ENCODE results near the gene PPP5C.

Gene PPP5C

DNA sequence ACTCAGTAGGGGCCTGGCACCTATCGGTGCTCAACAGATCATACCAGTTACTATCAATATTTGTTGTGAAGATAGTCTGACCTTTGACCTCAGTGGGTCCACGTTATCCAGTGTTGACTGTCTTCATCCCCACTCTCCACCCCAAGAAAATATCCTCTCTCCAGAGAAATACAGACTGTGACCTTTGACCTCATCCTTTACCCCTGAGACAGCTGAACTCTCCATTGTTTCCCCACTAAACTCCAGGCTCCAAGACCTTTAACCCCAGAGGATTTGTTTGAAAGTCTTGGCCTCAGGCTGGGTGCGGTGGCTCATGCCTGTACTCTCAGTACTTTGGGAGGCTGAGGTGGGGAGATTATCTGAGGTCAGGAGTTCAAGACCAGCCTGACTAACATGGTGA lies 22.6 kb upstream of the PPP5C start:
- Histone ChIP-seq H3F3A (ENCODE audit: low read depth) (no peaks in the 10 kb centered on the region), H3K9me2 (replicated peaks; ENCODE audit: low read depth, low read length) (no peaks in the 10 kb centered on the region), H2AFZ (ENCODE audit: low read length) (no peak overlapping the region), H3K4me2 (ENCODE audit: low read depth, low read length, poor library complexity, severe bottlenecking) (no peak overlapping the region), H3K4me1 (ENCODE audit: insufficient read depth, low read length, poor library complexity, severe bottlenecking) (no peaks in the 10 kb centered on the region), H3K9me3 (ENCODE audit: insufficient read depth, low read depth, low read length) (peaks cover 16% of the 10 kb centered on the region; the same call in 1 of the 2 replicates), H3K9ac (ENCODE audit: low read depth, low read length, poor library complexity, severe bottlenecking) (no peak overlapping the region), H3K79me2 (ENCODE audit: insufficient read depth, low read length) (no peaks in the 10 kb centered on the region), H3K36me3 (ENCODE audit: insufficient read depth, low read length) (no peaks in the 10 kb centered on the region), H3K27me3 (ENCODE audit: insufficient read depth, low read length, poor library complexity, severe bottlenecking) (no peaks in the 10 kb centered on the region), H3K4me3 (ENCODE audit: low read length, poor library complexity, severe bottlenecking) (no peak overlapping the region), H4K20me1 (ENCODE audit: insufficient read depth, low read length, poor library complexity, severe bottlenecking) (no peaks in the 10 kb centered on the region)
- TF ChIP-seq EZH2phosphoT487 (IDR thresholded peaks at IDR 0.05; ENCODE audit: borderline replicate concordance) = no peak
- TF ChIP-seq, protein P1, sequence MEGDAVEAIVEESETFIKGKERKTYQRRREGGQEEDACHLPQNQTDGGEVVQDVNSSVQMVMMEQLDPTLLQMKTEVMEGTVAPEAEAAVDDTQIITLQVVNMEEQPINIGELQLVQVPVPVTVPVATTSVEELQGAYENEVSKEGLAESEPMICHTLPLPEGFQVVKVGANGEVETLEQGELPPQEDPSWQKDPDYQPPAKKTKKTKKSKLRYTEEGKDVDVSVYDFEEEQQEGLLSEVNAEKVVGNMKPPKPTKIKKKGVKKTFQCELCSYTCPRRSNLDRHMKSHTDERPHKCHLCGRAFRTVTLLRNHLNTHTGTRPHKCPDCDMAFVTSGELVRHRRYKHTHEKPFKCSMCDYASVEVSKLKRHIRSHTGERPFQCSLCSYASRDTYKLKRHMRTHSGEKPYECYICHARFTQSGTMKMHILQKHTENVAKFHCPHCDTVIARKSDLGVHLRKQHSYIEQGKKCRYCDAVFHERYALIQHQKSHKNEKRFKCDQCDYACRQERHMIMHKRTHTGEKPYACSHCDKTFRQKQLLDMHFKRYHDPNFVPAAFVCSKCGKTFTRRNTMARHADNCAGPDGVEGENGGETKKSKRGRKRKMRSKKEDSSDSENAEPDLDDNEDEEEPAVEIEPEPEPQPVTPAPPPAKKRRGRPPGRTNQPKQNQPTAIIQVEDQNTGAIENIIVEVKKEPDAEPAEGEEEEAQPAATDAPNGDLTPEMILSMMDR (conservative IDR thresholded peaks at IDR 0.05; ENCODE audit: low read length) = no peak

DNA sequence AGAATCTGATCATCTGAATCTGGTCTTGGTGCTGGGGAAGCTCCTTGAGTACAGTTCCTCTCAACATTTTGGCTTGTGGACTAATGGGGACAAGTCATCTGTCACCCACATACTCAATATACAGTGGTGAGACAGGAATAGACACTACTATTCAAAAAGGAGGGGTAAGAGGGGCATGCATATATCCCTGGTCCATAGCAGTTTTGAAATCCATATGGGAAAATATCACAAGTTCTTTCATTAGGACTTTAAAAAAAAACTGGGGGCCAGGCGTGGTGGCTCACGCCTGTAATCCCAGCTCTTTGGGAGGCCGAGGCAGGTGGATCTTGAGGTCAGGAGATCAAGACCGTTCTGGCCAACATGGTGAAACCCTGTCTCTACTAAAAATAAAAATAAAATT lies 20.3 kb upstream of the PPP5C start:
- H3K79me2 ChIP-seq (ENCODE audit: insufficient read depth, low read length) = no peaks in the 10 kb centered on the region
- no peak overlapping the region for H3K4me2 ChIP-seq (ENCODE audit: low read depth, low read length, poor library complexity, severe bottlenecking)
- H3K4me3 ChIP-seq (ENCODE audit: low read length, poor library complexity, severe bottlenecking) = no peak overlapping the region
- H2AFZ ChIP-seq (ENCODE audit: low read length) = no peak overlapping the region
- no peak overlapping the region for H3K9ac ChIP-seq (ENCODE audit: low read depth, low read length, poor library complexity, severe bottlenecking)
- H3K9me2 ChIP-seq (replicated peaks; ENCODE audit: low read depth, low read length) = no peaks in the 10 kb centered on the region
- no peaks in the 10 kb centered on the region for H3F3A ChIP-seq (ENCODE audit: low read depth)
- no peaks in the 10 kb centered on the region for H4K20me1 ChIP-seq (ENCODE audit: insufficient read depth, low read length, poor library complexity, severe bottlenecking)
- no peaks in the 10 kb centered on the region for H3K27me3 ChIP-seq (ENCODE audit: insufficient read depth, low read length, poor library complexity, severe bottlenecking)
- H3K4me1 ChIP-seq (ENCODE audit: insufficient read depth, low read length, poor library complexity, severe bottlenecking) = no peaks in the 10 kb centered on the region
- peaks cover 16% of the 10 kb centered on the region; the same call in 1 of the 2 replicates for H3K9me3 ChIP-seq (ENCODE audit: insufficient read depth, low read depth, low read length)
- TF ChIP-seq, protein P1 (conservative IDR thresholded peaks at IDR 0.05; ENCODE audit: low read length) = no peak
- TF ChIP-seq EZH2phosphoT487 (IDR thresholded peaks at IDR 0.05; ENCODE audit: borderline replicate concordance) = no peak
- no peaks in the 10 kb centered on the region for H3K36me3 ChIP-seq (ENCODE audit: insufficient read depth, low read length)

DNA sequence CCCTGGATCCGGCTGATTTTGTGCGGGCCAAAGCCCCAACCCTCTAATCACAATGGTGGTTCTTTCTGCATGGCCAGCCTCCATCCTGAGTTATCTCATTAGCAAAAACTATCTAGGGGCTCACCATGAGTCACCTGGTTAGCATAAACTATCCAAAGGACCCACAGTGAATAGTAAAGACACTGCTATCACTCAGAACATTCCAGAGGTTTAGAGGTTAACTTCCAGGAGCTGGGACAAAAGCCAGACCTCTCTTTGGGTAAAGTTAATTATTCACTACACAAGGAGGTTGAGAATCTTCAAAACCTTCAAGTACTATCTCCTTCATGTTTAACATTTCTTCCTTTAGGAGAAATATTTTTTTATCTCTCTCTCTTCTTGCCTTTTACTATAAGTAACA lies 18.8 kb upstream of the PPP5C start:
- no peaks in the 10 kb centered on the region for H3K27me3 ChIP-seq (ENCODE audit: insufficient read depth, low read length, poor library complexity, severe bottlenecking)
- H3K36me3 ChIP-seq (ENCODE audit: insufficient read depth, low read length) = no peaks in the 10 kb centered on the region
- H3K79me2 ChIP-seq (ENCODE audit: insufficient read depth, low read length) = no peaks in the 10 kb centered on the region

More for the DNA sequence above, 18.8 kb upstream of the PPP5C start:
- Histone ChIP-seq H3F3A (ENCODE audit: low read depth) (no peaks in the 10 kb centered on the region), H3K9me3 (ENCODE audit: insufficient read depth, low read depth, low read length) (peaks cover 16% of the 10 kb centered on the region; the same call in 1 of the 2 replicates), H3K9ac (ENCODE audit: low read depth, low read length, poor library complexity, severe bottlenecking) (no peak overlapping the region), H3K4me3 (ENCODE audit: low read length, poor library complexity, severe bottlenecking) (no peak overlapping the region), H2AFZ (ENCODE audit: low read length) (no peak overlapping the region), H3K4me2 (ENCODE audit: low read depth, low read length, poor library complexity, severe bottlenecking) (no peak overlapping the region), H3K9me2 (replicated peaks; ENCODE audit: low read depth, low read length) (no peaks in the 10 kb centered on the region), H4K20me1 (ENCODE audit: insufficient read depth, low read length, poor library complexity, severe bottlenecking) (no peaks in the 10 kb centered on the region), H3K4me1 (ENCODE audit: insufficient read depth, low read length, poor library complexity, severe bottlenecking) (no peaks in the 10 kb centered on the region)
- no peak for TF ChIP-seq EZH2phosphoT487 (IDR thresholded peaks at IDR 0.05; ENCODE audit: borderline replicate concordance)
- TF ChIP-seq, protein P1 (conservative IDR thresholded peaks at IDR 0.05; ENCODE audit: low read length) = no peak
